SH-SY5Y (cell line): ENCODE data around the gene CES5A.

Source experiments
- GATA2 ChIP-seq: IDR thresholded peaks from 2 replicates; pipeline ENCODE4 v1.6.1; 2011; ENCODE audit warnings: mild to moderate bottlenecking, low read depth, low read length
- GATA3 ChIP-seq: IDR thresholded peaks from 2 replicates; pipeline ENCODE4 v1.6.1; 2011; ENCODE audit warnings: low read depth, mild to moderate bottlenecking, low read length, moderate library complexity

CES5A gene

GRCh38 chr16:55849536-55849935, 25.6 kb downstream of the CES5A start:
- TF ChIP-seq GATA2 (no peak), GATA3 (no peak)

- no peak for TF ChIP-seq GATA3
- TF ChIP-seq GATA2 = no peak
Measured at GRCh38 chr16:55846598-55847346, 28.4 kb downstream of the CES5A start.

- TF ChIP-seq GATA2 (no peak), GATA3 (no peak)
Measured at GRCh38 chr16:55843105-55843395, 32.1 kb downstream of the CES5A start.

GRCh38 chr16:55842369-55843104, 32.6 kb downstream of the CES5A start:
- TF ChIP-seq GATA2 (no peak), GATA3 (no peak)

- TF ChIP-seq GATA2 (no peak), GATA3 (no peak)
Measured at GRCh38 chr16:55839115-55839514, 36.1 kb downstream of the CES5A start.

GRCh38 chr16:55836158-55836611, 39.0 kb downstream of the CES5A start:
- TF ChIP-seq GATA2 = no peak
- TF ChIP-seq GATA3 = no peak

- TF ChIP-seq GATA3 (no peak), GATA2 (no peak)
Measured at GRCh38 chr16:55835581-55835980, 39.6 kb downstream of the CES5A start.

GRCh38 chr16:55834049-55834448, 41.1 kb downstream of the CES5A start:
- TF ChIP-seq GATA3 (no peak), GATA2 (no peak)

- TF ChIP-seq GATA3 (no peak), GATA2 (no peak)
Measured at GRCh38 chr16:55832773-55833691, 42.1 kb downstream of the CES5A start, which contains the start of gene CES1. Gene CES1 (minus strand): TSS chr16:55833096. CDS start chr16:55833055, 41 bp downstream.

GRCh38 chr16:55832425-55832772, 42.8 kb downstream of the CES5A start:
- no peak for TF ChIP-seq GATA2
- TF ChIP-seq GATA3 = no peak

- no peak for TF ChIP-seq GATA3
- no peak for TF ChIP-seq GATA2
Measured at GRCh38 chr16:55830658-55831294, 44.4 kb downstream of the CES5A start.

- TF ChIP-seq GATA2 = no peak
- TF ChIP-seq GATA3 = no peak
Measured at GRCh38 chr16:55828680-55829079, 46.5 kb downstream of the CES5A start.

- TF ChIP-seq GATA2 = no peak
- TF ChIP-seq GATA3 = no peak
Measured at GRCh38 chr16:55825115-55825728, 50.0 kb downstream of the CES5A start.

- TF ChIP-seq GATA3 = no peak
- TF ChIP-seq GATA2 = no peak
Measured at GRCh38 chr16:55824473-55825000, 50.6 kb downstream of the CES5A start.

GRCh38 chr16:55822280-55822810, 52.8 kb downstream of the CES5A start:
- TF ChIP-seq GATA3 = no peak
- no peak for TF ChIP-seq GATA2
